Erythroblast (primary cell): ENCODE results near the gene KCNK4.

Experiments used
- GATA1 ChIP-seq: IDR thresholded peaks from 2 replicates; pipeline ENCODE4 v1.6.1; 2011; ENCODE audit warnings: low read depth, mild to moderate bottlenecking, control low read depth, low read length, moderate library complexity
- POLR2A ChIP-seq: IDR thresholded peaks from 2 replicates; pipeline ENCODE4 v1.6.1; 2011; ENCODE audit warnings: mild to moderate bottlenecking, low read length

DNA sequence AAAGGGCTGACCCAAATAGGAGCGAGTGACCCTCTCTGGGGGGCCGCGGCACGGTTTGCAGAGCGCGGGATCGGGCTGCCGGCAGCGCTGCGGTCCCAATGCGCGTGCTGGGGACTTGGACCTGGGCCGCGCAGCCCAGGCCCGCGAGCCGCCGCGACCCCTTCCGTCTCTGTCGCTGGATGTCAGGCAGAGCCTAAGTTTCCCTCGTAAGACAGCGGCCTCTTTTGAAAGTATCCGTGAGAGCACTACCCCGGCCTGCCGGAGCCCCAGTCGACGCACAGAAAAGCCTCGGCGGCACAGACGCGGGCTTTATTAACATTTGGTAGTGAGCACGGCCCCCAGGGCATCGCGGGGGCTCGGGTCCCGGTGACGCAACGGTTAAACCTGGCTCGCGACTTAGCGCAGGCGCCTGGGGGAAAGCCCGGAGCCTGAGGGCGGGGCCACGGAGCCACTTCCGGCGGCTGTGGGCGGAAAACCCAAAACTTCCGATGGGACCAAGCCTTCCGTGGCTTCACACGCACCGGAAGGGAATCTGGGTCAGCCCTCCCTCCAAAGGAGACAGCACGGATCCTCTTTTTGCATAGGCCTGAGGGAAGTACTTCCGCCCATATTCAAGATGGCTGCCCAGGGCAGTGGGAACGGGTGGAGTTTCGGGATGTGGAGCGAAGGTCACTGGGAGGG lies 21.4 kb upstream of the KCNK4 start:
- peak; percentile 83 for TF ChIP-seq POLR2A
- TF ChIP-seq GATA1 = no peak
